HAP-1 (cell line): Measurements from ENCODE around the gene CAMK2B.

Experiments
- DNase-seq, 2 experiments: peaks; one replicate each; pipeline ENCODE4 v3.0.0-alpha.2; 2016 to 2020; ENCODE audit warnings: low spot score in 2 of 2
- H3K27me3 ChIP-seq: fragments of 250-450 bp; sonication (Bioruptor Pico); 2 replicates; pipeline ENCODE4 v1.5.1; 2020; ENCODE audit warnings: low read depth, mild to moderate bottlenecking, moderate library complexity
- H3K36me3 ChIP-seq: fragments of 250-450 bp; sonication (Bioruptor Pico); replicated peaks from 2 replicates; pipeline ENCODE4 v1.5.1; 2020; ENCODE audit warnings: mild to moderate bottlenecking
- H3K4me1 ChIP-seq: fragments of 250-450 bp; sonication (Bioruptor Pico); 2 replicates; pipeline ENCODE4 v1.5.1; 2020; ENCODE audit warnings: mild to moderate bottlenecking
- H3K4me3 ChIP-seq: fragments of 250-450 bp; sonication (Bioruptor Pico); 2 replicates; pipeline ENCODE4 v1.5.1; 2020; ENCODE audit warnings: mild to moderate bottlenecking, moderate library complexity
- H3K9me3 ChIP-seq: fragments of 250-450 bp; sonication (Bioruptor Pico); 2 replicates; pipeline ENCODE4 v1.5.1; 2020; ENCODE audit warnings: mild to moderate bottlenecking, moderate library complexity
- in situ Hi-C: fragments of 300-500 bp; cut with MboI; formaldehyde crosslinking; loops from 3 replicates; pipeline ENCODE4 v1.14.3; 2020; ENCODE audit warnings: low sequenced_read_pairs, inconsistent platforms, mixed read lengths

Gene CAMK2B

GRCh38 chr7:44324481-44325200, 753 bp downstream of the CAMK2B start:
- no peaks in the 10 kb centered on the region for H3K4me1 ChIP-seq
- in situ Hi-C loops = no loop called here
- no peak for DNase-seq
- H3K4me3 ChIP-seq = no peak overlapping the region
- H3K9me3 ChIP-seq = no peaks in the 10 kb centered on the region
- peaks cover 20% of the 10 kb centered on the region for H3K27me3 ChIP-seq
- no peaks in the 10 kb centered on the region for H3K36me3 ChIP-seq

GRCh38 chr7:44324204-44324480, 1.3 kb downstream of the CAMK2B start:
- no peak for DNase-seq
- H3K4me3 ChIP-seq = no peak overlapping the region
- H3K9me3 ChIP-seq = no peaks in the 10 kb centered on the region
- in situ Hi-C loops = no loop called here
- H3K27me3 ChIP-seq = peaks cover 20% of the 10 kb centered on the region
- H3K36me3 ChIP-seq = no peaks in the 10 kb centered on the region
- no peaks in the 10 kb centered on the region for H3K4me1 ChIP-seq

GRCh38 chr7:44323381-44324203, 1.8 kb downstream of the CAMK2B start:
- H3K9me3 ChIP-seq = no peaks in the 10 kb centered on the region
- no peaks in the 10 kb centered on the region for H3K4me1 ChIP-seq
- in situ Hi-C loops = no loop called here
- no peak for DNase-seq
- H3K27me3 ChIP-seq = peaks cover 20% of the 10 kb centered on the region
- H3K36me3 ChIP-seq = no peaks in the 10 kb centered on the region
- no peak overlapping the region for H3K4me3 ChIP-seq

GRCh38 chr7:44322631-44323363, 2.6 kb downstream of the CAMK2B start:
- Histone ChIP-seq H3K27me3 (peaks cover 20% of the 10 kb centered on the region), H3K9me3 (no peaks in the 10 kb centered on the region), H3K4me3 (no peak overlapping the region), H3K4me1 (no peaks in the 10 kb centered on the region), H3K36me3 (no peaks in the 10 kb centered on the region)
- no peak for DNase-seq
- in situ Hi-C loops = no loop called here

- Histone ChIP-seq H3K4me1 (no peaks in the 10 kb centered on the region), H3K36me3 (no peaks in the 10 kb centered on the region), H3K27me3 (peaks cover 17% of the 10 kb centered on the region), H3K4me3 (no peak overlapping the region), H3K9me3 (no peaks in the 10 kb centered on the region)
- DNase-seq = no peak
- in situ Hi-C loops = no loop called here
Observed at GRCh38 chr7:44321796-44322195, 3.6 kb downstream of the CAMK2B start.

GRCh38 chr7:44320794-44321371, 4.5 kb downstream of the CAMK2B start:
- Histone ChIP-seq H3K9me3 (no peaks in the 10 kb centered on the region), H3K4me1 (no peaks in the 10 kb centered on the region), H3K27me3 (peaks cover 14% of the 10 kb centered on the region), H3K36me3 (no peaks in the 10 kb centered on the region), H3K4me3 (no peak overlapping the region)
- in situ Hi-C loops = no loop called here
- no peak for DNase-seq

- in situ Hi-C loops = no loop called here
- Histone ChIP-seq H3K4me3 (no peak overlapping the region), H3K36me3 (no peaks in the 10 kb centered on the region), H3K27me3 (peaks cover 14% of the 10 kb centered on the region), H3K4me1 (no peaks in the 10 kb centered on the region), H3K9me3 (0 out of 2 replicates have a peak, but pooled peaks cover 2% of the 10 kb centered on the region)
- DNase-seq = no peak
Observed at GRCh38 chr7:44320141-44320540, 5.3 kb downstream of the CAMK2B start.

GRCh38 chr7:44318332-44318731, 7.1 kb downstream of the CAMK2B start:
- Histone ChIP-seq H3K36me3 (no peaks in the 10 kb centered on the region), H3K9me3 (0 out of 2 replicates have a peak, but pooled peaks cover 2% of the 10 kb centered on the region), H3K4me3 (no peak overlapping the region), H3K27me3 (no peaks in the 10 kb centered on the region; the same call in none of the 2 replicates), H3K4me1 (no peaks in the 10 kb centered on the region)
- in situ Hi-C loops = no loop called here
- no peak for DNase-seq

GRCh38 chr7:44315301-44315903, 10.0 kb downstream of the CAMK2B start:
- DNase-seq = no peak
- Histone ChIP-seq H3K4me3 (no peak overlapping the region), H3K27me3 (no peaks in the 10 kb centered on the region; the same call in none of the 2 replicates), H3K4me1 (no peaks in the 10 kb centered on the region), H3K36me3 (no peaks in the 10 kb centered on the region), H3K9me3 (0 out of 2 replicates have a peak, but pooled peaks cover 2% of the 10 kb centered on the region)
- in situ Hi-C loops = no loop called here

GRCh38 chr7:44313621-44314031, 11.8 kb downstream of the CAMK2B start:
- Histone ChIP-seq H3K27me3 (no peaks in the 10 kb centered on the region; the same call in none of the 2 replicates), H3K4me1 (no peaks in the 10 kb centered on the region), H3K36me3 (no peaks in the 10 kb centered on the region), H3K9me3 (0 out of 2 replicates have a peak, but pooled peaks cover 2% of the 10 kb centered on the region), H3K4me3 (no peak overlapping the region)
- in situ Hi-C loops = no loop called here
- no peak for DNase-seq

- no peak for DNase-seq
- Histone ChIP-seq H3K4me1 (no peaks in the 10 kb centered on the region), H3K9me3 (0 out of 2 replicates have a peak, but pooled peaks cover 2% of the 10 kb centered on the region), H3K4me3 (no peak overlapping the region), H3K36me3 (no peaks in the 10 kb centered on the region), H3K27me3 (no peaks in the 10 kb centered on the region; the same call in none of the 2 replicates)
- in situ Hi-C loops = no loop called here
Observed at GRCh38 chr7:44313016-44313415, 12.4 kb downstream of the CAMK2B start.

- Histone ChIP-seq H3K27me3 (no peaks in the 10 kb centered on the region; the same call in none of the 2 replicates), H3K9me3 (0 out of 2 replicates have a peak, but pooled peaks cover 2% of the 10 kb centered on the region), H3K4me3 (no peak overlapping the region), H3K36me3 (no peaks in the 10 kb centered on the region), H3K4me1 (no peaks in the 10 kb centered on the region)
- in situ Hi-C loops = no loop called here
- DNase-seq = no peak
Observed at GRCh38 chr7:44311561-44312495, 13.6 kb downstream of the CAMK2B start.
